Mucosa of rectum (tissue), 2 donors: ENCODE results near the gene LCP2.
A peak's percentile ranks its signal among the peaks of the same experiment; 100 is the strongest.

Source experiments
- H3K27ac ChIP-seq, 2 donors: one replicate each; pipeline ENCODE4 v1.7.0; 2013; ENCODE audit warnings: inconsistent platforms in 2 of 2, low read depth in 2 of 2, low read length in 2 of 2
- H3K27me3 ChIP-seq, 2 donors: one replicate each; pipeline ENCODE4 v1.7.0; 2013; ENCODE audit warnings: low read length in 2 of 2; ENCODE audit not compliant: control insufficient read depth in 2 of 2, insufficient read depth in 2 of 2
- H3K36me3 ChIP-seq, 2 donors: one replicate each; pipeline ENCODE4 v1.7.0; 2013; ENCODE audit warnings: low read length in 2 of 2; ENCODE audit not compliant: control insufficient read depth in 2 of 2, insufficient read depth in 2 of 2
- H3K4me1 ChIP-seq, 2 donors: one replicate each; pipeline ENCODE4 v1.7.0; 2013; ENCODE audit warnings: low read length in 2 of 2, mild to moderate bottlenecking in 1 of 2; ENCODE audit not compliant: control insufficient read depth in 2 of 2, insufficient read depth in 2 of 2
- H3K4me3 ChIP-seq, 2 donors: one replicate each; pipeline ENCODE4 v1.7.0; 2013; ENCODE audit warnings: low read length in 2 of 2
- H3K9ac ChIP-seq, 2 donors: one replicate each; pipeline ENCODE4 v1.7.0; 2013; ENCODE audit warnings: low read length in 2 of 2, low read depth in 1 of 2, mild to moderate bottlenecking in 1 of 2
- H3K9me3 ChIP-seq, 2 donors: one replicate each; pipeline ENCODE4 v1.7.0; 2013; ENCODE audit warnings: low read length in 2 of 2; ENCODE audit not compliant: control insufficient read depth in 2 of 2
- donor health status: healthy.
- donor health status: Normal muscosa, but diverticular disease.

LCP2 gene

GRCh38 chr5:170297589-170298462, at the start of gene LCP2:
LCP2 (minus strand) TSS chr5:170297777; CDS start chr5:170297611, 166 bp downstream.
- no peaks in the 10 kb centered on the region for H3K36me3 ChIP-seq
- H3K9me3 ChIP-seq = no peaks in the 10 kb centered on the region
- peak within 1 kb of the TSS; percentile 59 to 90 for H3K4me3 ChIP-seq
- H3K9ac ChIP-seq = peak within 1 kb of the TSS; percentile 44 to 83
- peak within 1 kb of the TSS; percentile 68 to 93 for H3K27ac ChIP-seq
- H3K4me1 ChIP-seq = peaks cover 0 to 6% of the 10 kb centered on the region in 2 donors
- H3K27me3 ChIP-seq = no peaks in the 10 kb centered on the region

GRCh38 chr5:170347022-170347567, 49.5 kb upstream of the LCP2 start:
- Histone ChIP-seq H3K27ac (no peak overlapping the region), H3K4me1 (no peaks in the 10 kb centered on the region), H3K36me3 (no peaks in the 10 kb centered on the region), H3K27me3 (no peaks in the 10 kb centered on the region), H3K9me3 (no peaks in the 10 kb centered on the region), H3K4me3 (no peak overlapping the region), H3K9ac (no peak overlapping the region)

- H3K36me3 ChIP-seq = no peaks in the 10 kb centered on the region
- H3K27ac ChIP-seq = no peak overlapping the region
- no peak overlapping the region for H3K4me3 ChIP-seq
- H3K4me1 ChIP-seq = no peaks in the 10 kb centered on the region
- H3K9ac ChIP-seq = no peak overlapping the region
- H3K27me3 ChIP-seq = no peaks in the 10 kb centered on the region
- no peaks in the 10 kb centered on the region for H3K9me3 ChIP-seq
Measured at GRCh38 chr5:170345971-170346370, 48.4 kb upstream of the LCP2 start.

- Histone ChIP-seq H3K4me3 (no peak overlapping the region), H3K9ac (no peak overlapping the region), H3K27ac (no peak overlapping the region), H3K27me3 (no peaks in the 10 kb centered on the region), H3K36me3 (no peaks in the 10 kb centered on the region), H3K4me1 (no peaks in the 10 kb centered on the region), H3K9me3 (no peaks in the 10 kb centered on the region)
Measured at GRCh38 chr5:170343177-170343576, 45.6 kb upstream of the LCP2 start.

- no peaks in the 10 kb centered on the region for H3K9me3 ChIP-seq
- H3K4me3 ChIP-seq = no peak overlapping the region
- no peaks in the 10 kb centered on the region for H3K36me3 ChIP-seq
- H3K27ac ChIP-seq = no peak overlapping the region
- no peaks in the 10 kb centered on the region for H3K27me3 ChIP-seq
- H3K4me1 ChIP-seq = no peaks in the 10 kb centered on the region
- H3K9ac ChIP-seq = no peak overlapping the region
Measured at GRCh38 chr5:170342153-170342725, 44.7 kb upstream of the LCP2 start.

- Histone ChIP-seq H3K4me3 (no peak overlapping the region), H3K27me3 (no peaks in the 10 kb centered on the region), H3K36me3 (no peaks in the 10 kb centered on the region), H3K9ac (no peak overlapping the region), H3K27ac (no peak overlapping the region), H3K4me1 (no peaks in the 10 kb centered on the region), H3K9me3 (no peaks in the 10 kb centered on the region)
Measured at GRCh38 chr5:170341545-170341944, 44.0 kb upstream of the LCP2 start.

- Histone ChIP-seq H3K4me3 (no peak overlapping the region), H3K9me3 (no peaks in the 10 kb centered on the region), H3K36me3 (no peaks in the 10 kb centered on the region), H3K27ac (no peak overlapping the region), H3K4me1 (no peaks in the 10 kb centered on the region), H3K27me3 (no peaks in the 10 kb centered on the region), H3K9ac (no peak overlapping the region)
Measured at GRCh38 chr5:170339780-170340167, 42.2 kb upstream of the LCP2 start.

- peaks cover 0 to 1% of the 10 kb centered on the region in 2 donors for H3K4me1 ChIP-seq
- no peak overlapping the region for H3K27ac ChIP-seq
Measured at GRCh38 chr5:170338933-170339779, 41.6 kb upstream of the LCP2 start.

GRCh38 chr5:170338291-170338690, 40.7 kb upstream of the LCP2 start:
- no peak overlapping the region for H3K9ac ChIP-seq
- H3K9me3 ChIP-seq = no peaks in the 10 kb centered on the region
- no peaks in the 10 kb centered on the region for H3K36me3 ChIP-seq
- H3K27me3 ChIP-seq = no peaks in the 10 kb centered on the region
- no peak overlapping the region for H3K27ac ChIP-seq
- H3K4me1 ChIP-seq = peaks cover 0 to 2% of the 10 kb centered on the region in 2 donors
- no peak overlapping the region for H3K4me3 ChIP-seq

More at GRCh38 chr5:170338933-170339779, 41.6 kb upstream of the LCP2 start:
- Histone ChIP-seq H3K36me3 (no peaks in the 10 kb centered on the region), H3K27me3 (no peaks in the 10 kb centered on the region), H3K9me3 (no peaks in the 10 kb centered on the region), H3K9ac (no peak overlapping the region), H3K4me3 (no peak overlapping the region)
